GM12891 (cell line): ENCODE measurements around the gene F2RL1.

ENCODE experiments used
- POLR2A ChIP-seq: IDR thresholded peaks from 2 replicates; pipeline ENCODE4 v1.6.1; 2011; ENCODE audit warnings: low read depth, low read length, control low read depth
- POLR2AphosphoS5 ChIP-seq: IDR thresholded peaks from 2 replicates; pipeline ENCODE4 v1.6.1; 2011; ENCODE audit warnings: low read depth, low read length, control low read depth
- SPI1 ChIP-seq: IDR thresholded peaks from 2 replicates; pipeline ENCODE4 v1.6.1; 2011; ENCODE audit warnings: low read depth, low read length, control low read depth

- TF ChIP-seq POLR2A (no peak), POLR2AphosphoS5 (no peak), SPI1 (no peak)
These were observed 35.8 kb downstream of the F2RL1 start for GRCh38 chr5:76854644-76855043.
